A673 (cell line): ENCODE measurements around the gene DUS2. TPM values are rescaled to one million over a fixed set of nuclear protein-coding genes. Genes with fewer than 3 reads are reported as not detected.
A peak's percentile ranks its signal among the peaks of the same experiment; 100 is the strongest.
"Not testable (repeated sequence)": the region's sequence is repeated elsewhere in the genome, so short reads cannot be mapped to it uniquely, and the experiment has no call there.

Experiments used
- BruUV-seq: library from RNA; stranded (reverse); fragments of 400-500 nt; replicated peaks from 2 replicates; lab custom pipeline; 2021; lab: Mats Ljungman, UMichigan
- CTCF ChIA-PET: fragments of 300-600 bp; sonication (Branson Sonifier 250); formaldehyde crosslinking; loops from one replicate; lab custom pipeline; 2022; ENCODE audit warnings: antibody characterized with exemption; lab: Charles Lee
- POLR2A ChIA-PET: fragments of 300-600 bp; sonication (Branson Sonifier 250); formaldehyde crosslinking; loops from one replicate; lab custom pipeline; 2022; ENCODE audit warnings: antibody characterized with exemption; ENCODE audit not compliant: low non-redundant PET; lab: Charles Lee
- DNase-seq: peaks from one replicate; pipeline ENCODE4 v3.0.0-alpha.2; 2015; ENCODE audit warnings: low spot score
- H3K27ac ChIP-seq: fragments of 200-600 bp; sonication (generic); 2 replicates; pipeline ENCODE4 v1.5.1; 2016; ENCODE audit warnings: mixed run types, low read depth, mild to moderate bottlenecking, mixed read lengths, antibody characterized with exemption, low read length; ENCODE audit not compliant: poor library complexity, severe bottlenecking
- H3K27me3 ChIP-seq: fragments of 200-600 bp; sonication (generic); replicated peaks from 2 replicates; pipeline ENCODE4 v1.6.1; 2017; ENCODE audit warnings: mixed run types, low read depth, mild to moderate bottlenecking, mixed read lengths, antibody characterized with exemption, low read length; ENCODE audit not compliant: insufficient read depth, poor library complexity
- H3K36me3 ChIP-seq: fragments of 200-600 bp; sonication (generic); 2 replicates; pipeline ENCODE4 v1.6.1; 2016; ENCODE audit warnings: mixed run types, mild to moderate bottlenecking, mixed read lengths, antibody characterized with exemption, low read length; ENCODE audit not compliant: insufficient read depth, poor library complexity, severe bottlenecking
- H3K4me1 ChIP-seq: fragments of 200-600 bp; sonication (generic); 2 replicates; pipeline ENCODE4 v1.6.1; 2017; ENCODE audit warnings: mixed run types, mild to moderate bottlenecking, mixed read lengths, antibody characterized with exemption, low read length; ENCODE audit not compliant: insufficient read depth, poor library complexity, severe bottlenecking
- H3K4me3 ChIP-seq: fragments of 200-600 bp; sonication (generic); 2 replicates; pipeline ENCODE4 v1.5.1; 2016; ENCODE audit warnings: low read depth, mixed run types, mild to moderate bottlenecking, mixed read lengths, low read length; ENCODE audit not compliant: poor library complexity, severe bottlenecking
- H3K9me3 ChIP-seq: fragments of 200-600 bp; sonication (generic); 2 replicates; pipeline ENCODE4 v1.6.1; 2016; ENCODE audit warnings: mixed run types, low read depth, mild to moderate bottlenecking, mixed read lengths, antibody characterized with exemption, low read length; ENCODE audit not compliant: poor library complexity, severe bottlenecking
- EZH2 ChIP-seq: fragments of 200-600 bp; sonication (generic); IDR thresholded peaks from 2 replicates; pipeline ENCODE4 v1.6.1; 2017; ENCODE audit warnings: borderline replicate concordance, low read depth, mild to moderate bottlenecking, mixed read lengths, antibody characterized with exemption, low read length; ENCODE audit not compliant: poor library complexity, severe bottlenecking
- intact Hi-C: fragments of 100-400 bp; cut with micrococcal nuclease; formaldehyde crosslinking; loops from one replicate; pipeline ENCODE4 v1.10.0; 2022; ENCODE audit not compliant: unreplicated experiment
- total RNA-seq: library from RNA; stranded (reverse); gene quantifications from 2 replicates; pipeline ENCODE4 v1.2.3, GENCODE V29; 2021
- TF ChIP-seq, protein P1 (sequence below): fragments of 300-800, 200-600 bp; sonication (generic); conservative IDR thresholded peaks from 2 replicates; pipeline ENCODE4 v1.5.1; 2017; ENCODE audit warnings: low read depth, mild to moderate bottlenecking, antibody characterized with exemption, low read length, moderate library complexity, mixed read lengths

Gene DUS2
- total RNA-seq, 1 experiment from 2014 or later = 19.7 TPM

DNA sequence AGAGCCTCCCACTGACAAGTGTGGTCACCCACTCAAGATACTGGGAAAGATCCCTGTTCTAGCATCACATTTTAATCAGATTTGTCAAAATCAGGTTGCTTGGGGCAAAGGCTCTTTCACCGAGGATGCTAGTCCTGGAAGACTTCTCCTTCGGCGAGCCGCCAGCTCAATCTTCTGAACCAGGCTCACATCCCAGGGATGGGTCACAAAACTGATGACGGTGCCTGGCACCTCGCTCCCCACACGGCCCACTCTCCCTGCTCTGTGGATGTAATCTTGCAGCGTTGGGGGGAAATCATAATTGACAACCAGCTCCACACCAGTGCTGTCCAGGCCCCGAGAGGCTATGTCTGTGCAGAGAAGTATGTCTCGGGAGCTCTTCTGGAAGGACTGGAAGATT is 1.6 kb upstream of the DUS2 start:
- POLR2A ChIA-PET = no interaction called here
- no peak for TF ChIP-seq EZH2
- TF ChIP-seq, protein P1, sequence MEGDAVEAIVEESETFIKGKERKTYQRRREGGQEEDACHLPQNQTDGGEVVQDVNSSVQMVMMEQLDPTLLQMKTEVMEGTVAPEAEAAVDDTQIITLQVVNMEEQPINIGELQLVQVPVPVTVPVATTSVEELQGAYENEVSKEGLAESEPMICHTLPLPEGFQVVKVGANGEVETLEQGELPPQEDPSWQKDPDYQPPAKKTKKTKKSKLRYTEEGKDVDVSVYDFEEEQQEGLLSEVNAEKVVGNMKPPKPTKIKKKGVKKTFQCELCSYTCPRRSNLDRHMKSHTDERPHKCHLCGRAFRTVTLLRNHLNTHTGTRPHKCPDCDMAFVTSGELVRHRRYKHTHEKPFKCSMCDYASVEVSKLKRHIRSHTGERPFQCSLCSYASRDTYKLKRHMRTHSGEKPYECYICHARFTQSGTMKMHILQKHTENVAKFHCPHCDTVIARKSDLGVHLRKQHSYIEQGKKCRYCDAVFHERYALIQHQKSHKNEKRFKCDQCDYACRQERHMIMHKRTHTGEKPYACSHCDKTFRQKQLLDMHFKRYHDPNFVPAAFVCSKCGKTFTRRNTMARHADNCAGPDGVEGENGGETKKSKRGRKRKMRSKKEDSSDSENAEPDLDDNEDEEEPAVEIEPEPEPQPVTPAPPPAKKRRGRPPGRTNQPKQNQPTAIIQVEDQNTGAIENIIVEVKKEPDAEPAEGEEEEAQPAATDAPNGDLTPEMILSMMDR = no peak
- H3K4me3 ChIP-seq = peak overlapping the region; percentile 87

DNA sequence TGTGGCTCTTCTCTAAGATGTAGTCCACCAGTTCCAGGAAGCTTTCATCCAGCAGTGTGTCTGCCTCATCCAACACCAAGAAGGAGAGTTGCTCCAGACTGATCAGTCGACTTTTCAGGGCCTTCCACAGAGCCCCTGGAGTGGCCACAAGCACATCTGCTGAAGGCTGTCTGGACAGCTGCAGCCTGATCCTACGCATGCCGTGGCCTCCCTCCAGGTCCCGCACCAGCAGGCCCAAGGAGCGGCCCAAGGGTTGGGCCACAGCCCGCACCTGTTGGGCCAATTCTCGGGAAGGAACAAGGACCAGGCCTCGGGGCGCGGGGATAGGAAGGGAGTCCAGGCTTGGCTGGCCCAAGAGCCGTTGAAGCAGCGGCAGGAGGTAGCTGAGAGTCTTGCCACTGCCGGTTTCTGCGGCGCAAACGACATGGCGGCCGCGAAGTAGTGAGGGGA is 781 bp upstream of the DUS2 start:
- no peak for TF ChIP-seq EZH2
- TF ChIP-seq, protein P1 = no peak
- intact Hi-C loops = no loop called here
- Histone ChIP-seq H3K4me3 (peak overlapping the region; percentile 87), H3K4me1 (peaks cover 11% of the 10 kb centered on the region), H3K27me3 (no peaks in the 10 kb centered on the region), H3K27ac (peak overlapping the region; percentile 86), H3K36me3 (peaks cover 11% of the 10 kb centered on the region), H3K9me3 (no peaks in the 10 kb centered on the region)
- DNase-seq = no peak
- ChIA-PET POLR2A (no interaction called here), CTCF (interaction anchor here (0.7 to 2.0 kb wide), 3 partner anchors 12 to 309 kb away, joined by 3 to 7 read pairs (median 3); no protein-coding TSS in a partner anchor)
- BruUV-seq = no TSS peak

More for the DNA sequence above, 1.6 kb upstream of the DUS2 start:
- CTCF ChIA-PET = interaction anchor here (0.6 kb wide), 1 partner anchor 243 kb away, joined by 4 read pairs; the partner anchor contains the start of gene SLC7A6
- DNase-seq = no peak
- intact Hi-C loops = no loop called here
- no peaks in the 10 kb centered on the region for H3K27me3 ChIP-seq
- H3K4me1 ChIP-seq = peaks cover 11% of the 10 kb centered on the region
- no peak overlapping the region for H3K27ac ChIP-seq
- H3K36me3 ChIP-seq = peaks cover 7% of the 10 kb centered on the region
- no TSS peak for BruUV-seq
- no peaks in the 10 kb centered on the region for H3K9me3 ChIP-seq

DNA sequence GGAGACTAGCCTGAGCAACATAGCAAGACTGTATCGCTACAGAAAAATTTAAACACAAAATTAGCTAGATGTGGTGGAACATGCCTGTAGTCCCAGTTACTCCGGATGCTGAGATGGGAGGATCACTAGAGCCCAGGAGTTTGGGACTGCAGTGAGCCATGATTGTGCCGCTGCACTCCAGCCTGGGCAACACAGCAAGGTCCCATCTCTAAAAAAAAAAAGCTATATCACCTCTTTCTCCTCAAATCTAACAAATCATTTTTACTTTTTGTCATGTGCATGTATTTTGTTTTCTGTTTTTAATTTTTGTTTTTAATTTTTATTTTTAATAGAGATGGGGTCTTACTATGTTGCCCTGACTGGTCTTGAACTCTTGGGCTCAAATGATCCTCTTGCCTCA is 5.9 kb downstream of the DUS2 start:
- no peak overlapping the region for H3K27ac ChIP-seq
- DNase-seq = no peak
- no peaks in the 10 kb centered on the region for H3K9me3 ChIP-seq
- TF ChIP-seq EZH2 = no peak
- TF ChIP-seq, protein P1 = no peak
- peaks cover 4% of the 10 kb centered on the region for H3K36me3 ChIP-seq
- ChIA-PET POLR2A (no interaction called here), CTCF (interaction anchor here (0.6 kb wide), 1 partner anchor 32 kb away, joined by 4 read pairs; no protein-coding TSS in a partner anchor)
- no peaks in the 10 kb centered on the region for H3K27me3 ChIP-seq
- H3K4me3 ChIP-seq = no peak overlapping the region
- no TSS peak for BruUV-seq
- intact Hi-C loops = no loop called here
- no peaks in the 10 kb centered on the region for H3K4me1 ChIP-seq

DNA sequence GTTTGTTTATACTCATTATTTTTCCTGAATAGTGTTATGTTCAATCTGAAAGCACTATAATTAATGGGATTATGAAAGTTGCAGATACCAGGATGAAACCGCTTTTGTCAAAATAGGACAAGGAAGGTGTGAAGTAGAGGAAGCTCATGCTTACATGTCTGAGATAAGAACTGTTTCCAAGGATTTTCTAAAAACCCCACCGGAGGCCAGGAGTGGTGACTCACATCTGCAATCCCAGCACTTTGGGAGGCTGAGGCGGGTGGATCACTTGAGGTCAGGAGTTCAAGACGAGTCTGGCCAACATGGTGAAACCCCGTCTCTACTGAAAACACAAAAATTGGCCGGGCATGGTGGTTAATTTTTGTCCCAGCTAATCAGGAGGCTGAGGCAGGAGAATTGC is 7.0 kb downstream of the DUS2 start:
- DNase-seq, H3K9me3 ChIP-seq, intact Hi-C loops, BruUV-seq, H3K36me3 ChIP-seq, POLR2A ChIA-PET, H3K27ac ChIP-seq, H3K4me3 ChIP-seq, H3K27me3 ChIP-seq, H3K4me1 ChIP-seq: not testable (repeated sequence)
- CTCF ChIA-PET = interaction anchor here (0.6 kb wide), 1 partner anchor 190 kb away, joined by 5 read pairs; no protein-coding TSS in a partner anchor
